Heart left ventricle (tissue), 16 donors: ENCODE measurements around the gene SGO2. TPM values are rescaled to one million over a fixed set of nuclear protein-coding genes. Genes with fewer than 3 reads are reported as not detected.

Experiments used
- ATAC-seq, 4 donors: fragments of 200-7000 bp; cut with Tn5 transposase; one replicate each; pipeline ENCODE4 v1.9.1; 2020 to 2022; ENCODE audit warnings: moderate library complexity in 4 of 4, mild to moderate bottlenecking in 3 of 4, moderate number of reproducible peaks in 1 of 4
- DNase-seq, 5 donors: peaks; one replicate each; pipeline ENCODE4 v3.0.0-alpha.2; 2020
- H3K27ac ChIP-seq, 12 donors: fragments of 200-600 bp; sonication (generic) in 4 of 12; one replicate each; pipeline versions ENCODE4 v1.5.0 to v1.8.0; 2016 to 2022; ENCODE audit warnings: mild to moderate bottlenecking in 2 of 12
- H3K27me3 ChIP-seq, 9 donors: fragments of 200-600 bp; sonication (generic) in 2 of 9; one replicate each; pipeline versions ENCODE4 v1.5.1 to v1.8.0; 2016 to 2022; ENCODE audit warnings: mild to moderate bottlenecking in 3 of 9
- H3K36me3 ChIP-seq, 9 donors: fragments of 200-600 bp; sonication (generic) in 2 of 9; one replicate each; pipeline versions ENCODE4 v1.5.0 to v1.8.0; 2018 to 2022; ENCODE audit warnings: mild to moderate bottlenecking in 2 of 9
- H3K4me1 ChIP-seq, 12 donors: fragments of 200-600 bp; sonication (generic) in 4 of 12; one replicate each; pipeline versions ENCODE4 v1.5.0 to v1.8.0; 2016 to 2022; ENCODE audit warnings: mild to moderate bottlenecking in 3 of 12
- H3K4me3 ChIP-seq, 12 donors: fragments of 200-600 bp; sonication (generic) in 4 of 12; one replicate each; pipeline versions ENCODE4 v1.5.0 to v1.8.0; 2017 to 2022; ENCODE audit warnings: mild to moderate bottlenecking in 9 of 12, moderate library complexity in 4 of 12
- H3K9me3 ChIP-seq, 12 donors: fragments of 200-600 bp; sonication (generic) in 4 of 12; one replicate each; pipeline versions ENCODE4 v1.5.0 to v1.8.0; 2016 to 2022; ENCODE audit warnings: mild to moderate bottlenecking in 1 of 12
- CTCF ChIP-seq, 12 donors: fragments of 200-600 bp; sonication (generic) in 4 of 12; IDR thresholded peaks; one replicate each; pipeline versions ENCODE4 v1.5.0 to v1.8.0; 2018 to 2022; ENCODE audit warnings: antibody characterized with exemption in 12 of 12, mild to moderate bottlenecking in 5 of 12
- POLR2A ChIP-seq, 2 donors: fragments of 450-650 bp; IDR thresholded peaks; one replicate each; pipeline ENCODE4 v1.6.1; 2017; ENCODE audit warnings: antibody characterized with exemption in 2 of 2, mild to moderate bottlenecking in 2 of 2, moderate library complexity in 2 of 2
- WGBS, 4 donors: extraction: QIAGEN DNeasy Blood & Tissue Kit in 2 of 4; methylation state at CpG; one replicate each; pipeline versions ENCODE4 v1.1.5 to v1.1.7; 2013 to 2018; 5-methylcytosine and 5-hydroxymethylcytosine counted together
- intact Hi-C, 10 donors: fragments of 100-400 bp; cut with DNase I; formaldehyde crosslinking; loops; one replicate each; pipeline versions ENCODE4 v1.11.1 to v1.14.2; 2022
- polyA plus RNA-seq, 2 donors: library from polyadenylated mRNA; stranded (reverse); fragments of 200-250 nt; gene quantifications; one replicate each; pipeline ENCODE4 v1.2.3, GENCODE V29; 2013
- total RNA-seq, 9 donors: library from RNA; depleted of rRNA in 2 of 9; stranded (reverse); fragments of >200 nt in 2 of 9; fragmentation: NEBNext Ultra II Directional in 3 of 9; extraction: Animal tissue kit (Norgen Biotek cat#: 25700) in 3 of 9; gene quantifications; one replicate each; pipeline versions ENCODE4 v1.1.0 to v1.2.4, GENCODE V29; 2016 to 2023
- donor health status: ischemic (EF 13 %, LVEDD 7.1; RV severe dilation, severe dysfunction).
- donor health status: healthy with polysubstance abuse.
- donor health status: DM: no; HTN: yes; CAD: no.
- donor health status: DM: no; HTN: no; CAD: no.
- donor health status: ischemic (EF 25% LVEDD 6.9; RV normal size, moderate dysfunction).
- donor health status: ischemic (EF 25% LVEDD 5.7; RV mildly dilated, moderate dysfunction).
- donor health status: healthy.
- donor health status: DM: yes; HTN: yes; CAD: no.
- donor health status: ischemic (EF 35%, LVEDD 5.7; RV mildly dilated, moderate dysfunction).
- donor health status: nonischemic (EF 11% LVEDD 7.7; RV severe dilation, severe dysfunction).
- donor health status: DM: yes; HTN: yes; CAD: no.
- donor health status: PGD.
- donor health status: ischemic (EF 29% LVEDD 5.4; RV normal size, mild dysfunction).
- donor health status: nonischemic (EF 23%, LVEDD 6.1; RV moderate dilation, normal function).

SGO2 gene
- total and polyA plus RNA-seq, 11 donors, result 0.27 to 5.3 (median 1.8) TPM

- Histone ChIP-seq H3K4me1 (peaks cover 0 to 13% (median 8%) of the 10 kb centered on the region in 12 donors), H3K4me3 (peak overlapping the region; percentile 50 to 95 (median 74)), H3K9me3 (no peaks in the 10 kb centered on the region), H3K27me3 (peaks cover 0 to 8% (median 0%) of the 10 kb centered on the region in 9 donors), H3K36me3 (no peaks in the 10 kb centered on the region), H3K27ac (peak overlapping the region in 8 of 12 donors; percentile 10 to 69 (median 59))
- ATAC-seq, result no peak
- no peak for TF ChIP-seq POLR2A (IDR thresholded peaks at IDR 0.05)
- TF ChIP-seq CTCF (IDR thresholded peaks at IDR 0.05), result no peak
- no peak for DNase-seq
- 22 to 30% (median 23%) methylated on average over 7 of the region's 7 CpGs for WGBS, 4 donors
- intact Hi-C loops, result no loop called here
Observed at GRCh38 chr2:200525551-200525881, 491 bp upstream of the SGO2 start.

- WGBS, 4 donors, result 64 to 94% (median 92%) methylated on average over 3 of the region's 3 CpGs
- H3K27me3 ChIP-seq, result no peaks in the 10 kb centered on the region
- H3K9me3 ChIP-seq, result no peaks in the 10 kb centered on the region
- no peak for ATAC-seq
- no peak overlapping the region for H3K4me3 ChIP-seq
- intact Hi-C loops, result no loop called here
- TF ChIP-seq CTCF (IDR thresholded peaks at IDR 0.05), result no peak
- no peak for TF ChIP-seq POLR2A (IDR thresholded peaks at IDR 0.05)
- H3K4me1 ChIP-seq, result peaks cover 0 to 13% (median 8%) of the 10 kb centered on the region in 12 donors
- H3K27ac ChIP-seq, result no peak overlapping the region
- DNase-seq, result no peak
- no peaks in the 10 kb centered on the region for H3K36me3 ChIP-seq
Observed at GRCh38 chr2:200528228-200528627, 2.2 kb downstream of the SGO2 start.

- no peak overlapping the region for H3K4me3 ChIP-seq
- no peaks in the 10 kb centered on the region for H3K9me3 ChIP-seq
- intact Hi-C loops, result no loop called here
- no peaks in the 10 kb centered on the region for H3K4me1 ChIP-seq
- no peak for TF ChIP-seq CTCF (IDR thresholded peaks at IDR 0.05)
- TF ChIP-seq POLR2A (IDR thresholded peaks at IDR 0.05), result no peak
- no peak overlapping the region for H3K27ac ChIP-seq
- 58 to 73% (median 70%) methylated on average over 2 of the region's 2 CpGs for WGBS, 4 donors
- no peak for DNase-seq
- ATAC-seq, result no peak
- peaks cover 0 to 18% (median 0%) of the 10 kb centered on the region in 9 donors for H3K36me3 ChIP-seq
- H3K27me3 ChIP-seq, result no peaks in the 10 kb centered on the region
Observed at GRCh38 chr2:200533754-200534153, 7.7 kb downstream of the SGO2 start.

- DNase-seq (no peak), ATAC-seq (no peak)
- no peaks in the 10 kb centered on the region for H3K27me3 ChIP-seq
- no peak for TF ChIP-seq POLR2A (IDR thresholded peaks at IDR 0.05)
- no peak for TF ChIP-seq CTCF (IDR thresholded peaks at IDR 0.05)
- intact Hi-C loops, result no loop called here
- H3K9me3 ChIP-seq, result no peaks in the 10 kb centered on the region
- no peaks in the 10 kb centered on the region for H3K4me1 ChIP-seq
- peaks cover 0 to 19% (median 0%) of the 10 kb centered on the region in 9 donors for H3K36me3 ChIP-seq
- no peak overlapping the region for H3K4me3 ChIP-seq
- no peak overlapping the region for H3K27ac ChIP-seq
Observed at GRCh38 chr2:200534572-200534971, 8.6 kb downstream of the SGO2 start.
